GM10266 (cell line): Measurements from ENCODE around the gene PLXNB3.

ENCODE experiments used
- DNase-seq: peaks from one replicate; pipeline ENCODE4 v3.0.0; 2012; ENCODE audit errors: extremely low spot score
- CTCF ChIP-seq: IDR thresholded peaks from 2 replicates; pipeline ENCODE4 v1.5.1; 2012; ENCODE audit warnings: mild to moderate bottlenecking, low read depth; ENCODE audit not compliant: control insufficient read depth, insufficient read depth; ENCODE audit errors: missing control alignments

PLXNB3 gene

GRCh38 chrX:153801669-153802068, 37.6 kb downstream of the PLXNB3 start:
- TF ChIP-seq CTCF: no peak
- no peak for DNase-seq

DNA sequence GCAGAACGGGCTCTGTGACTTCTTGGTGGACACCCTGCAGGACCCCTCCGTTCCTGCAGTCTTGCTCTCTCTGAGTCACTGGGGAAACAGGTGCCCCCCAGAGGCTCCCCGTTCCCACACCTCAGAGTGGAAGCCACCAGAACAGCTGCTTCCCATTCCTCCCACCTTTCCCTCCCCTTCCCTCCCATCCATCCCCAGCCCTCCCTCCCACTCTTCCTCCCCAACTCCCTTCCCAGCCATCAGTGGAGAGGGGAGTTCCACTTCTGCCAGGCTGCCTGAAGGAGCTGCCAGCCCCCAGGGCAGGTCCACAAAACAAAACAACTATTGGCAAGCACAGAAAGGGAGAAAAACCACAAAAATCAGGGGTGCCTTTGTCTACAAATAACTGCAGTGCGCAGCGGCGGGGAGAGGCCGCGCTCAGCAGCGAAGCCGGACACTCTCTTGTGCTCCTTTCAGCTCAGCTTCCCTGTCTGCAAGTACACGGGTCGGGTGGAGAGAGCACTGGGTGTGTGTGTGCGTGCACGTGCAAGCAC, 38.5 kb downstream of the PLXNB3 start:
- DNase-seq: no peak
- no peak for TF ChIP-seq CTCF

- TF ChIP-seq CTCF: no peak
- no peak for DNase-seq
These were observed 39.4 kb downstream of the PLXNB3 start for GRCh38 chrX:153803211-153804099.

- DNase-seq: no peak
- no peak for TF ChIP-seq CTCF
These were observed 40.1 kb downstream of the PLXNB3 start for GRCh38 chrX:153804100-153804595.

DNA sequence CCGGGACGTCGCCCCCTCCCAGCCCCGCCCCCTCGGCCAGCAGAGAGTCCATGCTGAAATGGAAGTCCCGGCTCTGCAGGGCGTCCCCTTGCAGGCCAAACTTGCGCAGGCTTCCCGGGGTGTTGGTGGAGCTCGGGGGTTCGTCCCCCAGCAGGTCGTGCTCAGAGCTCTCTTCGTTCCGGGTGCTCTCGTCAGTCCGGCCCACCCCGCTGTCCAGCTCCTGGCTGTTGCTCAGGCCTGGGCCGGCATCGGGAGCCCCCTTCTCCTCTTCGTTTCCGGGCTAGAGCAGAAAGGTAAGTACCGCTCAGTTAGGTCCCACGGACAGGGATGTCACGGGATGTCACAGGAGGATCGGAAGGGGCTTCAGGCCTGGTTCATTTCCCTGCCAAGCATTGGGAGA, 40.6 kb downstream of the PLXNB3 start:
- no peak for TF ChIP-seq CTCF
- no peak for DNase-seq

- no peak for TF ChIP-seq CTCF
- DNase-seq: no peak
These were observed 41.4 kb downstream of the PLXNB3 start for GRCh38 chrX:153805436-153805835.

- TF ChIP-seq CTCF: no peak
- no peak for DNase-seq
These were observed 43.0 kb downstream of the PLXNB3 start for GRCh38 chrX:153806999-153807575.
